PC-3 (cell line): ENCODE measurements around the gene C22orf15. TPM values are rescaled to one million over a fixed set of nuclear protein-coding genes. Genes with fewer than 3 reads are reported as not detected.

ENCODE experiments used
- ATAC-seq: fragments of 200-7000 bp; cut with Tn5 transposase; 2 replicates; pipeline ENCODE4 v1.9.1; 2020; ENCODE audit warnings: mild to moderate bottlenecking, moderate library complexity
- BruUV-seq: library from RNA; stranded (reverse); fragments of 400-500 nt; replicated peaks from 2 replicates; lab custom pipeline; 2021; lab: Mats Ljungman, UMichigan
- CTCF ChIA-PET: fragments of 300-600 bp; sonication (Branson Sonifier 250); formaldehyde crosslinking; loops from one replicate; lab custom pipeline; 2022; ENCODE audit warnings: antibody characterized with exemption; lab: Charles Lee
- POLR2A ChIA-PET: fragments of 300-600 bp; sonication (Branson Sonifier 250); formaldehyde crosslinking; loops from one replicate; lab custom pipeline; 2022; ENCODE audit warnings: antibody characterized with exemption; ENCODE audit not compliant: unreplicated experiment; lab: Charles Lee
- DNase-seq: peaks from one replicate; pipeline ENCODE4 v3.0.0-alpha.2; 2015
- H2AFZ ChIP-seq: fragments of 300-600 bp; sonication (generic); 2 replicates; pipeline ENCODE4 v1.6.0; 2016; ENCODE audit warnings: antibody characterized with exemption, low read length
- H3F3A ChIP-seq: fragments of 300-600 bp; sonication (generic); one replicate; pipeline ENCODE4 v1.6.0; 2017; ENCODE audit warnings: antibody characterized with exemption, low read length, control low read depth, mild to moderate bottlenecking; ENCODE audit not compliant: unreplicated experiment
- H3K27ac ChIP-seq: fragments of 300-600 bp; sonication (generic); 2 replicates; pipeline ENCODE4 v1.5.1; 2016; ENCODE audit warnings: mild to moderate bottlenecking, low read length
- H3K27me3 ChIP-seq: fragments of 300-600 bp; sonication (generic); 2 replicates; pipeline ENCODE4 v1.6.1; 2016; ENCODE audit warnings: low read length, mixed read lengths
- H3K36me3 ChIP-seq: fragments of 300-600 bp; sonication (generic); 2 replicates; pipeline ENCODE4 v1.6.1; 2016; ENCODE audit warnings: low read depth, mixed run types, low read length, mixed read lengths
- H3K4me1 ChIP-seq: fragments of 300-600 bp; sonication (generic); 2 replicates; pipeline ENCODE4 v1.5.1; 2016; ENCODE audit warnings: low read length; ENCODE audit not compliant: insufficient read depth
- H3K4me2 ChIP-seq: fragments of 300-600 bp; sonication (generic); 2 replicates; pipeline ENCODE4 v1.6.0; 2016; ENCODE audit warnings: low read length
- H3K4me3 ChIP-seq: fragments of 300-600 bp; sonication (generic); 2 replicates; pipeline ENCODE4 v1.5.1; 2016; ENCODE audit warnings: mild to moderate bottlenecking, low read length, mixed read lengths
- H3K79me2 ChIP-seq: fragments of 300-600 bp; sonication (generic); 2 replicates; pipeline ENCODE4 v1.6.1; 2017; ENCODE audit warnings: low read length, mixed read lengths
- H3K9ac ChIP-seq: fragments of 300-600 bp; sonication (generic); 2 replicates; pipeline ENCODE4 v1.6.0; 2016; ENCODE audit warnings: mild to moderate bottlenecking, low read length
- H3K9me2 ChIP-seq: fragments of 300-600 bp; sonication (generic); replicated peaks from 2 replicates; pipeline ENCODE4 v1.6.1; 2016; ENCODE audit warnings: mixed run types, low read length, mixed read lengths
- H3K9me3 ChIP-seq: fragments of 300-600 bp; sonication (generic); 2 replicates; pipeline ENCODE4 v1.6.1; 2016; ENCODE audit warnings: low read length, mixed read lengths
- H4K20me1 ChIP-seq: fragments of 300-600 bp; sonication (generic); 2 replicates; pipeline ENCODE4 v1.6.1; 2016; ENCODE audit warnings: low read length, mixed read lengths
- EZH2 ChIP-seq: fragments of 300-600 bp; sonication (generic); IDR thresholded peaks from one replicate; pipeline ENCODE4 v1.6.1; 2017; ENCODE audit warnings: antibody characterized with exemption, mild to moderate bottlenecking, low read length; ENCODE audit not compliant: unreplicated experiment
- EZH2phosphoT487 ChIP-seq: fragments of 300-600 bp; sonication (generic); IDR thresholded peaks from 2 replicates; pipeline ENCODE4 v1.6.1; 2018; ENCODE audit warnings: mild to moderate bottlenecking, antibody characterized with exemption, low read length, borderline replicate concordance
- intact Hi-C: fragments of 100-400 bp; cut with micrococcal nuclease; formaldehyde crosslinking; loops from 2 replicates; pipeline ENCODE4 v1.9.0; 2023
- total RNA-seq: library from RNA; depleted of rRNA; stranded (reverse); fragments of >200 nt; gene quantifications from 2 replicates; pipeline ENCODE4 v1.2.3, GENCODE V29; 2014
- TF ChIP-seq, protein P1 (sequence below): fragments of 300-600 bp; sonication (generic); conservative IDR thresholded peaks from 2 replicates; pipeline ENCODE4 v1.5.1; 2017; ENCODE audit warnings: antibody characterized with exemption, low read depth, mild to moderate bottlenecking, low read length

C22orf15 gene
- total RNA-seq, 1 experiment from 2014 or later, result not detected

DNA sequence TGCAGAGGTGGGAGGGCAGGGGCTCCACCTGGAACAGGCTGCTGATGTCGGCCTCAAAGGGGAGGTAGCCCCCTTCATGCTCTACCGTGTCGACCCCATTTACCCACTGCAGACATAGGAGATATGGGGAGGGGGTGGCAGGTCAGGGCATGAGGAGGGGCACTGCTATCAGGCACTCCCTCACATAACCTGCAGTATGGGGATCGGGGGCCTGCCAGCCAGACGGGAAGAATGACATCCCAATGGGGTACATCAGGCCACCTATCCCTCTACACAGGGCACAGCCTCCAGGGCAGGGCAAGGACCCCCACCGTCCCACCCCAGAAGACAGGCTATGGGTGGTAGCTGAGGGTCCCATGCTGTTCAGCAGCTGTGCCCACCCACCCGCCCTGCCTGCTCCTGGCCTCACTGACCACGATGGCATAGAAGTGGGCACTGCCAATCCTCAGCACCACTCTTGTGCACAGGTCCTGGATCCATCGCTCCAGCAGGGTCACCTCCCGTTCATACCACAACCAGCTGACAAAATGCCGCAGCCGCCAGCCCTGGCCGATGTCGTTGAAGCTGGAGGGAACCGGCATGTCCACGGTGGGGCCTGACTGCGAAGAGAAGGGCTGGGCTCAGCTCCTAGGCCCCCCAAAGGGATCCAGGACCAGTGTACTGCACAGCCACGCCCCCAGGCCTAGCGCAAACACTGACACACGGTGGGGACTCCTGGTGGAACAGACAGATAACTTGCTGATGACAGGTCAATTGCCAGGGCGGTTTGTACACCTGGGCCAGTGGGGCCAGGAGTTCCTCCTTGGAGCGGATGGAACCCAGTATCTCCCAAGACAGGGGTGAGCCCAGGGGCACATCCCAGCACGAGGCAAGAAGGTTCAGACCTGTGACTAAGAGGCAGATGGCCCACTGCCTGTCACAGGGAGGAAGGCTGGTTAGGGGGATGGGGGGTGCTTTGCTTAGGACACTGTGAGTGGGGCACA lies 47.9 kb upstream of the C22orf15 start:
- CTCF ChIA-PET, result no interaction called here
- no TSS peak for BruUV-seq
- no peak overlapping the region for H3K4me2 ChIP-seq
- intact Hi-C loops, result no loop called here
- H3K9me3 ChIP-seq, result no peaks in the 10 kb centered on the region
- no peaks in the 10 kb centered on the region; the same call in 1 of the 2 replicates for H3K36me3 ChIP-seq
- H3K27me3 ChIP-seq, result no peaks in the 10 kb centered on the region
- H3K9me2 ChIP-seq, result no peaks in the 10 kb centered on the region
- no peak overlapping the region for H3K27ac ChIP-seq
- no peak overlapping the region for H3K9ac ChIP-seq
- POLR2A ChIA-PET, result no interaction called here
- no peaks in the 10 kb centered on the region; the same call in 1 of the 2 replicates for H3K4me1 ChIP-seq
- no peaks in the 10 kb centered on the region for H4K20me1 ChIP-seq
- H3K79me2 ChIP-seq, result peaks cover 14% of the 10 kb centered on the region
- TF ChIP-seq EZH2, result no peak
- TF ChIP-seq, protein P1, sequence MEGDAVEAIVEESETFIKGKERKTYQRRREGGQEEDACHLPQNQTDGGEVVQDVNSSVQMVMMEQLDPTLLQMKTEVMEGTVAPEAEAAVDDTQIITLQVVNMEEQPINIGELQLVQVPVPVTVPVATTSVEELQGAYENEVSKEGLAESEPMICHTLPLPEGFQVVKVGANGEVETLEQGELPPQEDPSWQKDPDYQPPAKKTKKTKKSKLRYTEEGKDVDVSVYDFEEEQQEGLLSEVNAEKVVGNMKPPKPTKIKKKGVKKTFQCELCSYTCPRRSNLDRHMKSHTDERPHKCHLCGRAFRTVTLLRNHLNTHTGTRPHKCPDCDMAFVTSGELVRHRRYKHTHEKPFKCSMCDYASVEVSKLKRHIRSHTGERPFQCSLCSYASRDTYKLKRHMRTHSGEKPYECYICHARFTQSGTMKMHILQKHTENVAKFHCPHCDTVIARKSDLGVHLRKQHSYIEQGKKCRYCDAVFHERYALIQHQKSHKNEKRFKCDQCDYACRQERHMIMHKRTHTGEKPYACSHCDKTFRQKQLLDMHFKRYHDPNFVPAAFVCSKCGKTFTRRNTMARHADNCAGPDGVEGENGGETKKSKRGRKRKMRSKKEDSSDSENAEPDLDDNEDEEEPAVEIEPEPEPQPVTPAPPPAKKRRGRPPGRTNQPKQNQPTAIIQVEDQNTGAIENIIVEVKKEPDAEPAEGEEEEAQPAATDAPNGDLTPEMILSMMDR, result no peak
- no peak for TF ChIP-seq EZH2phosphoT487
- DNase-seq (no peak), ATAC-seq (no peak)
- no peak overlapping the region for H3K4me3 ChIP-seq
- no peaks in the 10 kb centered on the region for H3F3A ChIP-seq
- no peak overlapping the region for H2AFZ ChIP-seq

GRCh38 chr22:23715806-23716375 lies 46.9 kb upstream of the C22orf15 start:
- intact Hi-C loops, result no loop called here
- Histone ChIP-seq H2AFZ (no peak overlapping the region), H3F3A (no peaks in the 10 kb centered on the region), H3K9me3 (no peaks in the 10 kb centered on the region), H3K4me2 (peak overlapping the region; percentile 91), H3K9ac (no peak overlapping the region; the same call in 1 of the 2 replicates), H4K20me1 (no peaks in the 10 kb centered on the region), H3K36me3 (no peaks in the 10 kb centered on the region; the same call in 1 of the 2 replicates), H3K4me1 (no peaks in the 10 kb centered on the region; the same call in 1 of the 2 replicates), H3K4me3 (peak overlapping the region; percentile 88), H3K9me2 (no peaks in the 10 kb centered on the region), H3K27ac (no peak overlapping the region), H3K79me2 (peaks cover 14% of the 10 kb centered on the region), H3K27me3 (no peaks in the 10 kb centered on the region)
- POLR2A ChIA-PET, result interaction anchor here (0.5 to 0.6 kb wide), 2 partner anchors 10 to 422 kb away, joined by 3 to 4 read pairs; no protein-coding TSS in a partner anchor
- no TSS peak for BruUV-seq
- CTCF ChIA-PET, result no interaction called here
- DNase-seq (no peak), ATAC-seq (no peak)
- TF ChIP-seq, protein P1, result no peak
- TF ChIP-seq EZH2phosphoT487, result no peak
- TF ChIP-seq EZH2, result no peak
